Measurements from ENCODE around the gene SGK1. TPM values are rescaled to one million over a fixed set of nuclear protein-coding genes. Genes with fewer than 3 reads are reported as not detected.
A peak's percentile ranks its signal among the peaks of the same experiment; 100 is the strongest.

SGK1 gene
- total RNA-seq, 2 experiments from 2014 or later: 117 to 120 TPM

DNA sequence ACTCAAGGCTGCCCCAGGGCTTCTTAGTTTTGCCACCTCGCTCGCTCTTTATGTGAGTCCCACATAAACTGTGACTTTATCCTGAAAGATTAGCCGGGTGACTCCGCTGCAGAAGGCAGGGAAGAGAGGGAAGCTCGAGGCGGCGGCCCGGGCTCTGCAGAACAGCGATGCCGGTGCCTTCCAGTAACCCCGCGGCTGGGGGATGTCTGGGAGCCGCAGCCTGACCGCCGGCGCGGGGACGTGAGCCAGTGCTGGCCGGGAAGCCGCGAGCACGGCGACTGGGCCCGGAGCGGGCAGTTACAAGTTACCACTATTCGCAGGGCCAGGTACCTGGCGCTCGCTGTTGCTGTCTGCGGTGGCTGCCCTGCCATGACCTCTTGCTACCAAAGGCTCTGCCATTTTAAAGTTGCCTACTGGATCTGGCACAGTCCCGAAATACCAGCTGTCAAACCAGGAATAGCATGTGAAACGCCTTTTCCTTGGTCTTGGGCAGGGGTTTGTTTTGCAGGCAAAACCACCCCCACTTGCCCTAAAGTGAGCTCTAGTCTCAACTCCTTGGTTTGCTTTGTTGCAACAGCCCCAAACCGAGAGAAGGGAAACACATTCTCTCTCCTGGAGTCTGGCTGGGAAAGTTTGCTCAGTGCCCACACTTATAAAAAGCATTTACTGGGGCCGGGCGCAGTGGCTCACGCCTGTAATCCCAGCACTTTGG lies 141.5 kb downstream of the SGK1 start:
- no peak for ATAC-seq (ENCODE audit: poor library complexity)
- no peak for TF ChIP-seq CTCF (IDR thresholded peaks at IDR 0.05)
- H3K27me3 Mint-ChIP-seq: no peaks in the 10 kb centered on the region
- H3K4me3 Mint-ChIP-seq: peak overlapping the region; percentile 95
- H3K27me3 ChIP-seq (ENCODE audit: control insufficient read depth in 1 of 2, insufficient read depth in 2 of 2, low read length in 2 of 2): no peaks in the 10 kb centered on the region
- intact Hi-C loops (cut with DNase I, micrococcal nuclease): loop anchor here (5.0 to 10.0 kb wide), 3 partner anchors 71 to 1008 kb away; partner anchors contain the start of genes MYB (in 1 of the 2) and SGK1 (in 1 of the 2)
- ChIA-PET POLR2A (interaction anchor here (0.6 to 3.1 kb wide), 5 partner anchors 22 to 464 kb away, joined by 3 to 18 read pairs (median 3); partner anchors contain the start of gene SGK1), CTCF (interaction anchor here (0.7 to 1.5 kb wide), 2 partner anchors 464 to 764 kb away, joined by 4 read pairs; no protein-coding TSS in a partner anchor)
- H3K4me1 Mint-ChIP-seq (ENCODE audit: low read depth): peaks cover 55% of the 10 kb centered on the region
- H3K27ac ChIP-seq (ENCODE audit: low read depth in 1 of 2, low read length in 2 of 2): peak overlapping the region; percentile 23 to 84
- peak overlapping the region; percentile 60 for H3K4me3 ChIP-seq (ENCODE audit: low read length)
- DNase-seq: peak in 3 of 14 experiments; percentile 11 to 45 (median 24)
- peak overlapping the region; percentile 84 for H3K27ac Mint-ChIP-seq
- peaks cover 53% of the 10 kb centered on the region for H3K4me1 ChIP-seq (ENCODE audit: insufficient read depth, low read length)
- no peaks in the 10 kb centered on the region for H3K9me3 Mint-ChIP-seq
- H3K36me3 Mint-ChIP-seq (ENCODE audit: low read depth): peaks cover 31% of the 10 kb centered on the region
- no peaks in the 10 kb centered on the region for H3K9me3 ChIP-seq (ENCODE audit: control insufficient read depth in 1 of 2, insufficient read depth in 1 of 2, low read length in 2 of 2)
- peaks cover 20% of the 10 kb centered on the region for H3K36me3 ChIP-seq (ENCODE audit: insufficient read depth, low read length)

DNA sequence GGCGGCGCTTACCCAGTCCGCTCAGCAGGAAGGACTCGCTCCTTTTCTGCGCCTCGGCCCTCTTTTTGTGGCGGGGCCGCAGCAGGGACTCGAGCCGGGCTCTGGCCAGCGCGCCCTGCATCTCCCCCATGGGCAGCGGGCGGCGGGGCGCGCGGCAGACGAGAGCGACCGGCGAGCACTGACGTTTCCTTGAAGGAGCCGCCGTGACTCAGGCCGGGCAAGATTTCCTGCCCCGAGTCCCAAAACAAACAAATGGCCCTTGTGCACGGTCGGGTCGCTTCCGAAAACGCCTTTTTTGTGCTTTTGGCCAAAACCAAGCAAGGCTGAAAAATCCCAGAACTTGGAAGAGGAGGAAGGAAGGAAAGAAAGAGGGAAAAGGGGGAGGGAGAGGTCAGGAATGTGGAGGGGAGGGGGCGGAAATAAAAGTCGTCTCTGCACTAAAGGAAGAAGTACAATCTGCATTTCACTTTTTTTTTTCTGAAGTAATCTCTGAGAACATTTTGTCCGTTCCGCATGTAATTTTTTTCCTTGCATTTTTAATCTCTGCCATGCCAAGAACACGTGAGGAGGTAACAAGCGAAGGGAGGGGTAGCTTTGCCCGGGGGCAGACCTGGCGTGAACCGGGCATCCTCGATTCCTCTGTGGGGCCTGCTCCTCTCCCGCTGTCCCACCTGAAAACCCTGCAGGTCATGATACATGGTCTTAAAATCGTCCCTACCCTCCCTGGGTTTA lies 142.2 kb downstream of the SGK1 start:
- peak overlapping the region; percentile 95 for H3K4me3 Mint-ChIP-seq
- Histone ChIP-seq H3K36me3 (ENCODE audit: insufficient read depth, low read length) (peaks cover 27% of the 10 kb centered on the region), H3K27ac (ENCODE audit: low read depth in 1 of 2, low read length in 2 of 2) (peak overlapping the region; percentile 26 to 84), H3K4me1 (ENCODE audit: insufficient read depth, low read length) (peaks cover 60% of the 10 kb centered on the region), H3K27me3 (ENCODE audit: control insufficient read depth in 1 of 2, insufficient read depth in 2 of 2, low read length in 2 of 2) (no peaks in the 10 kb centered on the region), H3K4me3 (ENCODE audit: low read length) (peak overlapping the region; percentile 60), H3K9me3 (ENCODE audit: control insufficient read depth in 1 of 2, insufficient read depth in 1 of 2, low read length in 2 of 2) (no peaks in the 10 kb centered on the region)
- ChIA-PET CTCF (no interaction called here), POLR2A (interaction anchor here (0.6 to 0.7 kb wide), 3 partner anchors 23 to 465 kb away, joined by 3 read pairs; partner anchors contain the start of gene SGK1)
- TF ChIP-seq CTCF (IDR thresholded peaks at IDR 0.05): no peak
- H3K4me1 Mint-ChIP-seq (ENCODE audit: low read depth): peaks cover 62% of the 10 kb centered on the region
- ATAC-seq (ENCODE audit: poor library complexity): no peak
- intact Hi-C loops (cut with DNase I, micrococcal nuclease): loop anchor here (5.0 to 10.0 kb wide), 3 partner anchors 72 to 1009 kb away; partner anchors contain the start of genes MYB (in 1 of the 2) and SGK1 (in 1 of the 2)
- DNase-seq: peak in 10 of 14 experiments; percentile 20 to 71 (median 38)
- H3K9me3 Mint-ChIP-seq: no peaks in the 10 kb centered on the region
- H3K36me3 Mint-ChIP-seq (ENCODE audit: low read depth): peaks cover 38% of the 10 kb centered on the region
- H3K27me3 Mint-ChIP-seq: no peaks in the 10 kb centered on the region
- peak overlapping the region; percentile 84 for H3K27ac Mint-ChIP-seq

All from CD4-positive, alpha-beta T cell (primary cell).